Measurements from ENCODE around the gene KRTAP5-9. TPM values are rescaled to one million over a fixed set of nuclear protein-coding genes. Genes with fewer than 3 reads are reported as not detected.

Gene KRTAP5-9
- total and polyA plus RNA-seq, 10 of the 15 experiments (the other 5 are each of a cell fraction or from before 2014, with no cell fraction given) = 0.06 to 0.38 (median 0.19) TPM; not detected in 4

GRCh38 chr11:71580057-71581003 lies 32.1 kb downstream of the KRTAP5-9 start (continued):
- TF ChIP-seq ZNF622 (IDR thresholded peaks at IDR 0.05) (no peak), ZBTB33 (IDR thresholded peaks at IDR 0.05) (no peak), IKZF1 (conservative IDR thresholded peaks at IDR 0.05) (no peak), SUPT20H (IDR thresholded peaks at IDR 0.05; ENCODE audit: borderline replicate concordance, control insufficient read depth, low read depth, low read length) (no peak), NR2C1 (IDR thresholded peaks at IDR 0.05) (no peak), POLR2AphosphoS5 (IDR thresholded peaks at IDR 0.05; ENCODE audit: low read length) (no peak), YY1 (IDR thresholded peaks at IDR 0.05; ENCODE audit: low read depth, low read length) (0 out of 2 replicates have a peak, but pooled peaks have one; percentile 25), BCL11A (IDR thresholded peaks at IDR 0.05; ENCODE audit: low read depth, low read length) (no peak), MAX (IDR thresholded peaks at IDR 0.05; ENCODE audit: low read depth, low read length) (0 out of 2 replicates have a peak, but pooled peaks have one; percentile 23), BHLHE40 (IDR thresholded peaks at IDR 0.05; ENCODE audit: borderline replicate concordance in 1 of 2, low read depth in 2 of 2, low read length in 1 of 2) (no peak)

Measured in GM12878 (cell line).